Lung (tissue), 12 donors: Measurements from ENCODE around the gene SLC1A7. TPM values are rescaled to one million over a fixed set of nuclear protein-coding genes. Genes with fewer than 3 reads are reported as not detected.

Experiments
- ATAC-seq: fragments of 200-7000 bp; cut with Tn5 transposase; one replicate; pipeline ENCODE4 v1.9.1; 2020; ENCODE audit warnings: moderate number of reproducible peaks; ENCODE audit not compliant: insufficient read depth, low FRiP score
- DNase-seq, 3 donors: peaks; one replicate each; pipeline ENCODE4 v3.0.0-alpha.2; 2013 to 2017
- H3K27ac ChIP-seq, 2 donors: one replicate each; pipeline ENCODE4 v1.5.1; 2013; ENCODE audit warnings: mild to moderate bottlenecking in 2 of 2, moderate library complexity in 2 of 2, control low read depth in 1 of 2, inconsistent platforms in 1 of 2, low read depth in 1 of 2, low read length in 1 of 2
- H3K27me3 ChIP-seq, 3 donors: one replicate each; pipeline ENCODE4 v1.5.1; 2013; ENCODE audit warnings: low read length in 2 of 3; ENCODE audit not compliant: control insufficient read depth in 3 of 3, insufficient read depth in 3 of 3
- H3K36me3 ChIP-seq, 4 donors: one replicate each; pipeline ENCODE4 v1.5.1; 2013; ENCODE audit warnings: low read length in 4 of 4, mild to moderate bottlenecking in 1 of 4, moderate library complexity in 1 of 4; ENCODE audit not compliant: control insufficient read depth in 4 of 4, insufficient read depth in 4 of 4
- H3K4me1 ChIP-seq, 5 donors: one replicate each; pipeline ENCODE4 v1.5.1; 2013; ENCODE audit warnings: low read length in 5 of 5, mild to moderate bottlenecking in 2 of 5, moderate library complexity in 1 of 5; ENCODE audit not compliant: control insufficient read depth in 5 of 5, insufficient read depth in 5 of 5
- H3K4me3 ChIP-seq: one replicate; pipeline ENCODE4 v1.5.1; 2013; ENCODE audit warnings: mild to moderate bottlenecking, control low read depth, moderate library complexity
- H3K9ac ChIP-seq, 2 donors: one replicate each; pipeline ENCODE4 v1.5.1; 2013; ENCODE audit warnings: low read length in 2 of 2, control low read depth in 1 of 2; ENCODE audit not compliant: insufficient read depth in 1 of 2
- H3K9me3 ChIP-seq, 4 donors: one replicate each; pipeline ENCODE4 v1.5.1; 2013; ENCODE audit warnings: low read length in 3 of 4, mild to moderate bottlenecking in 1 of 4, moderate library complexity in 1 of 4; ENCODE audit not compliant: control insufficient read depth in 4 of 4, insufficient read depth in 3 of 4
- CTCF ChIP-seq: IDR thresholded peaks from 2 replicates; pipeline ENCODE4 v1.5.1; 2012; ENCODE audit warnings: mild to moderate bottlenecking; ENCODE audit errors: control extremely low read depth, extremely low read depth
- WGBS, 2 donors: extraction: QIAGEN DNeasy Blood & Tissue Kit; methylation state at CpG; one replicate each; pipeline ENCODE4 v1.1.7; 2013; 5-methylcytosine and 5-hydroxymethylcytosine counted together
- polyA plus RNA-seq, 2 donors: library from polyadenylated mRNA; stranded (reverse); fragments of 200-250 nt; gene quantifications; one replicate each; pipeline ENCODE4 v1.2.1, GENCODE V29; 2013
- total RNA-seq, 2 donors: library from RNA; depleted of rRNA in 1 of 2; stranded (reverse); fragments of >200 nt in 1 of 2; gene quantifications; one replicate each; pipeline ENCODE4 v1.2.1, GENCODE V29; 2014 to 2021
- donor health status: control.
- donor health status: control.
- donor health status: Bipolar disorder and iron deficiency.
- donor health status: healthy.
- donor health status: DM: yes; HTN: yes; CAD: no.

The SLC1A7 gene
- total and polyA plus RNA-seq, 4 donors: 0.14 to 0.81 (median 0.38) TPM

DNA sequence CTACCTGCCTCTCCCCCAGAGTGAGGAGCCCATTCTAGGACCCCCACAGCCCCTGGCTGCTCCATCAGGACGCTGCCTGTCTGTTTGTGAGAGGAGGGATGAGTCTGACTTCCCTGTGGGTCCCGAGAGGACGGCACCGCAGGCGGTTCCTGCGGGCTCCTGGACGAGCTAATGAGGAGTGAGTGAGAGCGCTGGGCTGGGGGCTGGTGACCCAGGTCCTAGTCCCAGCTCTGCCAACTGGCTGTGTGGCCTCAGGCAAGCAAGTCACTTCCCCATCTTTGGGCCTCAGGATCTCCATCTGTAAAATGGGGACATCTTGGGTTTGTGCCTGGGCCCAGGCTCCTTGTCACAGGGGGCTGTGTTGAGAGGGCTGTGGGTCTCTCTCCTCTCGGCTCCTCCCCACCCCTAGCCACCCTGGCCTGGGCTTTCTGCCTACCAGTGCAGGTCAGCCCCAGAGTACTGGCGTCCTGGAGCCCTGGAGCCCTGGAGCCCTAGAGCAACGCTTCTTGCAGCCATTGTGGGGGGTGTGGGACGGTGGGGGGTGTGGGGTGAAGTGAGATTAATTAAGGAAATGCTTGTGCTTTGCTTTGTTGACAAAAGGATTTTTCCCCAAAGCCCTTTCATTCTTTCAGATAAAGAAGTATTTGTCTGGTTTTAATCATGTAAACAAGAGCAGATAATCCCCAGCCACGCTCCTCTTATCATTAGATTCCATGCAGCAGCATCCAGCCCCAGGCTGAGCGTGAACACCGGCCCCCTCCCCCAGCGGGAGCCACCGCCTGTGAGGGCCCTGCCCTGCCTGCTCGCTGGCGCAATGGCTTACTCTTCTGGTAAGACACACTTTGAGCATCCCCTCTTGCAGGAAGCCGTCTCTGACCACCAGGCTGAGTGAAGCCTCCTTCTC lies 26.8 kb downstream of the SLC1A7 start:
- H3K9me3 ChIP-seq: peaks cover 0 to 4% (median 0%) of the 10 kb centered on the region in 4 donors
- 56 to 71% methylated on average over 19 to 20 of the region's 20 CpGs for WGBS, 2 donors
- H3K36me3 ChIP-seq: no peaks in the 10 kb centered on the region
- no peak for TF ChIP-seq CTCF
- H3K27me3 ChIP-seq: no peaks in the 10 kb centered on the region
- peaks cover 0 to 26% (median 14%) of the 10 kb centered on the region in 5 donors for H3K4me1 ChIP-seq
- no peak overlapping the region for H3K4me3 ChIP-seq
- no peak for ATAC-seq
- H3K27ac ChIP-seq: no peak overlapping the region
- peak; percentile 76 to 82 (median 80) for DNase-seq
- no peak overlapping the region for H3K9ac ChIP-seq

- TF ChIP-seq CTCF: no peak
- Histone ChIP-seq H3K4me3 (no peak overlapping the region), H3K4me1 (peaks cover 0 to 34% (median 17%) of the 10 kb centered on the region in 5 donors), H3K36me3 (no peaks in the 10 kb centered on the region), H3K27ac (no peak overlapping the region), H3K27me3 (no peaks in the 10 kb centered on the region), H3K9me3 (peaks cover 0 to 4% (median 0%) of the 10 kb centered on the region in 4 donors), H3K9ac (no peak overlapping the region)
- DNase-seq (peak in 1 of 3 donors; percentile 26), ATAC-seq (no peak)
- 95 to 97% methylated on average over 24 of the region's 24 CpGs for WGBS, 2 donors
Observed at GRCh38 chr1:53114581-53115400, 27.6 kb downstream of the SLC1A7 start.

DNA sequence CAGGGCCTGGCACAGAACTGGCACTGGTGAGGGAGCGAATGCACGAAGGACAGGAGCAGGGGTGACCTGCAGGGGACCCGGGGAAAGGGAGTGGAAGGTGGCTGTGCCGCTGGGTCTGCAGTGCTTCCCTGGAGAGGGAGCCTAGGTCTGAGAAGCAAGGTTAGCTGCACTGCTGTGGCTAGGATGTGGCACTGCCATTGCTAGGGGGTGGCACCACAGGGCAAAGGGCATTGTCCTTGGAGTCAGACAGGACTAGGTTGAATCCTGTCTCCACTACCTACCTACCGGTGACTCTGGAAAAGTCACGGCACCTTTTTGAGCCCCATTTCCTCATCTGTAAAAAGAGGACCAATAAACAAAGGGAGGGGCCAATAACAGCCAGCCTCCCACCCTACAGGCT lies 28.3 kb downstream of the SLC1A7 start:
- H3K4me3 ChIP-seq: no peak overlapping the region
- WGBS, 2 donors: 92 to 95% methylated on average over 4 to 6 of the region's 6 CpGs
- H3K36me3 ChIP-seq: no peaks in the 10 kb centered on the region
- no peak for TF ChIP-seq CTCF
- no peak overlapping the region for H3K27ac ChIP-seq
- H3K9ac ChIP-seq: no peak overlapping the region
- DNase-seq (no peak), ATAC-seq (no peak)
- H3K27me3 ChIP-seq: no peaks in the 10 kb centered on the region
- peaks cover 0 to 4% (median 0%) of the 10 kb centered on the region in 4 donors for H3K9me3 ChIP-seq
- H3K4me1 ChIP-seq: peaks cover 0 to 41% (median 22%) of the 10 kb centered on the region in 5 donors
